CD4-positive, alpha-beta memory T cell (primary cell): ENCODE results near the gene MCF2L. TPM values are rescaled to one million over a fixed set of nuclear protein-coding genes. Genes with fewer than 3 reads are reported as not detected.

Source experiments
- CTCF ChIA-PET: fragments of 350-600 bp; sonication (Branson Sonifier 250); formaldehyde crosslinking; loops from one replicate; lab custom pipeline; 2021; ENCODE audit warnings: inconsistent platforms; ENCODE audit not compliant: partially characterized antibody; lab: Charles Lee
- POLR2A ChIA-PET: fragments of 350-600 bp; sonication (Branson Sonifier 250); formaldehyde crosslinking; loops from one replicate; lab custom pipeline; 2021; ENCODE audit not compliant: partially characterized antibody; lab: Charles Lee
- DNase-seq, 5 donors: peaks; one replicate each; pipeline versions ENCODE4 v3.0.0 to v3.0.0-alpha.2; 2020 to 2022; ENCODE audit warnings: mixed read lengths in 1 of 5
- H3K27ac ChIP-seq: one replicate; pipeline ENCODE4 v1.7.0; 2013; ENCODE audit warnings: low read depth, low read length
- H3K27me3 ChIP-seq: 2 replicates; pipeline ENCODE4 v1.7.0; 2013; ENCODE audit warnings: mild to moderate bottlenecking, low read length, moderate library complexity; ENCODE audit not compliant: insufficient read depth
- H3K36me3 ChIP-seq: 2 replicates; pipeline ENCODE4 v1.7.0; 2013; ENCODE audit warnings: mild to moderate bottlenecking, low read length, moderate library complexity; ENCODE audit not compliant: insufficient read depth
- H3K4me1 ChIP-seq: 2 replicates; pipeline ENCODE4 v1.7.0; 2013; ENCODE audit warnings: mild to moderate bottlenecking, low read length, moderate library complexity; ENCODE audit not compliant: insufficient read depth
- H3K4me3 ChIP-seq, 2 donors: one replicate each; pipeline ENCODE4 v1.7.0; 2013; ENCODE audit warnings: low read length in 2 of 2, mild to moderate bottlenecking in 1 of 2
- H3K9me3 ChIP-seq, 2 donors: one replicate each; pipeline ENCODE4 v1.7.0; 2013; ENCODE audit warnings: low read length in 2 of 2, control low read depth in 1 of 2; ENCODE audit not compliant: control insufficient read depth in 1 of 2
- H3K27ac Mint-ChIP-seq, 7 donors: one replicate each; pipeline ENCODE4 v1.8.0; 2020 to 2021; ENCODE audit warnings: mixed read lengths in 7 of 7, mild to moderate bottlenecking in 6 of 7, inconsistent platforms in 3 of 7, moderate library complexity in 3 of 7
- H3K27me3 Mint-ChIP-seq, 2 donors: one replicate each; pipeline ENCODE4 v1.8.0; 2020 to 2021; ENCODE audit warnings: mixed read lengths in 2 of 2
- H3K36me3 Mint-ChIP-seq, 2 donors: one replicate each; pipeline ENCODE4 v1.8.0; 2020 to 2021; ENCODE audit warnings: mixed read lengths in 2 of 2, inconsistent platforms in 1 of 2, mild to moderate bottlenecking in 1 of 2
- H3K4me1 Mint-ChIP-seq, 4 donors: one replicate each; pipeline ENCODE4 v1.8.0; 2020 to 2021; ENCODE audit warnings: mixed read lengths in 4 of 4, mild to moderate bottlenecking in 1 of 4
- H3K4me3 Mint-ChIP-seq, 8 donors: one replicate each; pipeline ENCODE4 v1.8.0; 2020 to 2021; ENCODE audit warnings: mixed read lengths in 8 of 8, mild to moderate bottlenecking in 7 of 8, moderate library complexity in 6 of 8, inconsistent platforms in 3 of 8
- H3K9me3 Mint-ChIP-seq, 8 donors: one replicate each; pipeline ENCODE4 v1.8.0; 2020 to 2021; ENCODE audit warnings: mixed read lengths in 8 of 8, mild to moderate bottlenecking in 5 of 8, inconsistent platforms in 3 of 8, moderate library complexity in 1 of 8
- intact Hi-C: fragments of 100-400 bp; cut with micrococcal nuclease; formaldehyde crosslinking; loops from one replicate; pipeline ENCODE4 v1.15.1; 2023
- polyA plus RNA-seq, 2 donors: library from polyadenylated mRNA; unstranded; fragments of 300-500 nt; fragmentation: Illumina TruSeq; gene quantifications; one replicate each; pipeline ENCODE4 v1.2.3, GENCODE V29; 2021
- total RNA-seq, 2 experiments: library from RNA; stranded (reverse); gene quantifications; one replicate each; pipeline ENCODE4 v1.2.3, GENCODE V29; 2021

The MCF2L gene
- total and polyA plus RNA-seq, 4 experiments from 2014 or later = 0.15 to 18.9 (median 10.4) TPM

DNA sequence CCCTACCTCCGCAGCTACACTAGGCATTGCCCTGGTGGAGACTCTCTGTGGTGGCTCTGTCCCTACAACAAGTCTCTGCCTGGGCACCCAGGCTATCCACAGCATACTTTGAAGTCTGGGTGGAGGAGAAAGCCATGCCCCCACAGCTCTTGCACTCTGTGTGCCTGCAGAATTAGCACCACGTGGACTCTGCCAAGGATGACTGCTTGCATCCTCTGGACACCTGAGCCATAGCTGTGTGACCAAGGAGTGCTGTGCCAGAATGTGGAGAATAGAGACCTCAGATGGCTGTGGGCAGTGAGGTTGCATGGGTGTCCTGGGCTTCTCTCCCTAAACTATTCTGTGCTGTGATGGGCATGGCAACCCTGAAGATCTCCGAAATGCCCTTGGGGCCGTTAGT is 21.2 kb upstream of the MCF2L start:
- no peaks in the 10 kb centered on the region for H3K9me3 ChIP-seq
- POLR2A ChIA-PET = no interaction called here
- peaks cover 8% of the 10 kb centered on the region for H3K4me1 ChIP-seq
- H3K36me3 Mint-ChIP-seq = peaks cover 0 to under 1% of the 10 kb centered on the region in 2 donors
- peaks cover 6 to 14% of the 10 kb centered on the region in 2 donors for H3K27me3 Mint-ChIP-seq
- H3K27me3 ChIP-seq = peaks cover 7% of the 10 kb centered on the region
- H3K27ac Mint-ChIP-seq = no peak overlapping the region
- intact Hi-C loops = no loop called here
- DNase-seq = no peak
- H3K9me3 Mint-ChIP-seq = no peaks in the 10 kb centered on the region
- no peak overlapping the region for H3K4me3 ChIP-seq
- peaks cover under 1 to 5% (median 1%) of the 10 kb centered on the region in 4 donors for H3K4me1 Mint-ChIP-seq
- no peak overlapping the region for H3K27ac ChIP-seq
- H3K36me3 ChIP-seq = no peaks in the 10 kb centered on the region
- CTCF ChIA-PET = interaction anchor here (1.9 kb wide), 1 partner anchor 80 kb away, joined by 4 read pairs; no protein-coding TSS in a partner anchor
- H3K4me3 Mint-ChIP-seq = no peak overlapping the region

DNA sequence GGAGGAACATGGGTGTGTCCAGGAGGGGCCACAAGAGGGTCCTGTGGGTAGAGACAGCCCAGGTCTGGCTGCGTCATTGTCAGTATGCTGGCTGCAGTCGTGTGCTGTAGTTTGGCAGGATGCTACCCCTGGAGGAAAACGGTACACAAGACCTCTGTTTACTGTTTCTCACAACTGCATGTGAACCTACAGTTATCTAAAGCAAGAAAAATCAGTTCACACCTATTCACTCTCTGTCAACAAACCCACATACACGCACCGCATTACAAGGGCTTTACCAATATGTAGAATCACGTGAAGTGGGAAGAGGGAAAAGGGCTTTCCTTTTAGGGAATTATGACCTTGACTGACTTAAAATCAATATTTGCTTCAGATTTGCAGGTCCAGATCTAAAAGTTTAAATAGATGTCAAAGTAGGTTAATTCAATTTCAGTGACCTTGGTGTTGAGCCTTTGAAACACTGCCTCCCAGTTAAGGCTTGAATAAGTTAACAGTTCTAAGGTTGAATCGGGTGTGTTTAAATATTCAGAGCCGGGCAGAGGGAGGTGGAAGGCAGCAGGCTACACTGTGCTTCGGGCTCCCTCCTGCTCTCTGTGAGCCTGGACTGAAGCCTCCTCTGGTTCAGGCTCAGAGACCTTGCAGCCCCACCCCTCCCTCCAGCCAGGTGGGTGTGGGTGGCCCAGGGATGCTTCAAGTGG is 17.2 kb upstream of the MCF2L start:
- H3K4me1 Mint-ChIP-seq = no peaks in the 10 kb centered on the region
- ChIA-PET CTCF (interaction anchor here (1.8 kb wide), 1 partner anchor 9 kb away, joined by 5 read pairs; no protein-coding TSS in a partner anchor), POLR2A (no interaction called here)
- H3K4me3 Mint-ChIP-seq = no peak overlapping the region
- Histone ChIP-seq H3K9me3 (no peaks in the 10 kb centered on the region), H3K27me3 (peaks cover 7% of the 10 kb centered on the region), H3K27ac (no peak overlapping the region), H3K36me3 (no peaks in the 10 kb centered on the region), H3K4me1 (no peaks in the 10 kb centered on the region), H3K4me3 (no peak overlapping the region)
- peaks cover 4 to 10% of the 10 kb centered on the region in 2 donors for H3K27me3 Mint-ChIP-seq
- no peaks in the 10 kb centered on the region for H3K36me3 Mint-ChIP-seq
- no peaks in the 10 kb centered on the region for H3K9me3 Mint-ChIP-seq
- no peak overlapping the region for H3K27ac Mint-ChIP-seq
- DNase-seq = no peak
- intact Hi-C loops = no loop called here

DNA sequence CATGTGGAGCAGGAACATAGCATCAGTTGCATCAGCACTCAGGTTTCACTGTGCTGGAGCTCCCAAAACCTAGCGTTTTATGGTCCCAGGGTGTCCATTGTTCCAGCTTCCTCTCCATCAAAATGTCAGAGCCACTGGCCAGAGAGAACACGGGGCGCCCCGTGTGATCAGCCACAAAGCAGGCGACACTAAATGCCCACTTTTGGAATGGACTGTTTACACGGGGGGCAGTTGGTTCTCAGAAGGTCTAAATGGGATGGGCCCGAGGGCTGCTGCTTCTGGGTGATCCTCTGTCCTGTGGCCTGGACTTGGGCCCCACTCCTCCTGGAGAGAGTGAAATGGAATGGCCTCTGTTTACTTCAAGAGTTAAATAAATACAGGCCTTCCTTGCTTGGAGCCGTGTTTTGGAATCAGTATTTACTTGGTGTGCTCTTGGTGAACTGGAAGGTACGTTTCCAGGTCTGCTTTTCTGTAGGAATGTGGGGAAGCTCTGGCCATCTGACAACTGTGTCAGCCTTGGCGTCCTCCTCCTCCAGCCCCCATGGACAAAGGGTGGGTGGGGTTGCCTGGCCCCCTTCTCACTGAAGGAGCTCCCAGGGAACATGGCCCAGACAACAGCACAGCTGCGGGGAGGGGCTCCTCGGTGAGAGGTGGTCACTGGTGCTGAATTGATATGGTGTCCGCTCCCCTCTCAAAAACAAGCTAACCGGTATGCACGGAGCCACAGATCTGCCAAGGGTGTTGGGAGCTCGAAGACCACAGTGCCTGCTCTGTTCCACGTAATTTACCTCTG is 16.1 kb upstream of the MCF2L start:
- Mint-ChIP-seq H3K27ac (no peak overlapping the region), H3K36me3 (no peaks in the 10 kb centered on the region), H3K27me3 (peaks cover 4 to 6% of the 10 kb centered on the region in 2 donors), H3K9me3 (no peaks in the 10 kb centered on the region), H3K4me1 (no peaks in the 10 kb centered on the region), H3K4me3 (no peak overlapping the region)
- Histone ChIP-seq H3K27ac (no peak overlapping the region), H3K27me3 (peaks cover 7% of the 10 kb centered on the region), H3K4me1 (no peaks in the 10 kb centered on the region), H3K4me3 (no peak overlapping the region), H3K36me3 (no peaks in the 10 kb centered on the region), H3K9me3 (no peaks in the 10 kb centered on the region)
- ChIA-PET POLR2A (no interaction called here), CTCF (interaction anchor here (1.8 kb wide), 1 partner anchor 10 kb away, joined by 5 read pairs; no protein-coding TSS in a partner anchor)
- no peak for DNase-seq
- intact Hi-C loops = no loop called here

DNA sequence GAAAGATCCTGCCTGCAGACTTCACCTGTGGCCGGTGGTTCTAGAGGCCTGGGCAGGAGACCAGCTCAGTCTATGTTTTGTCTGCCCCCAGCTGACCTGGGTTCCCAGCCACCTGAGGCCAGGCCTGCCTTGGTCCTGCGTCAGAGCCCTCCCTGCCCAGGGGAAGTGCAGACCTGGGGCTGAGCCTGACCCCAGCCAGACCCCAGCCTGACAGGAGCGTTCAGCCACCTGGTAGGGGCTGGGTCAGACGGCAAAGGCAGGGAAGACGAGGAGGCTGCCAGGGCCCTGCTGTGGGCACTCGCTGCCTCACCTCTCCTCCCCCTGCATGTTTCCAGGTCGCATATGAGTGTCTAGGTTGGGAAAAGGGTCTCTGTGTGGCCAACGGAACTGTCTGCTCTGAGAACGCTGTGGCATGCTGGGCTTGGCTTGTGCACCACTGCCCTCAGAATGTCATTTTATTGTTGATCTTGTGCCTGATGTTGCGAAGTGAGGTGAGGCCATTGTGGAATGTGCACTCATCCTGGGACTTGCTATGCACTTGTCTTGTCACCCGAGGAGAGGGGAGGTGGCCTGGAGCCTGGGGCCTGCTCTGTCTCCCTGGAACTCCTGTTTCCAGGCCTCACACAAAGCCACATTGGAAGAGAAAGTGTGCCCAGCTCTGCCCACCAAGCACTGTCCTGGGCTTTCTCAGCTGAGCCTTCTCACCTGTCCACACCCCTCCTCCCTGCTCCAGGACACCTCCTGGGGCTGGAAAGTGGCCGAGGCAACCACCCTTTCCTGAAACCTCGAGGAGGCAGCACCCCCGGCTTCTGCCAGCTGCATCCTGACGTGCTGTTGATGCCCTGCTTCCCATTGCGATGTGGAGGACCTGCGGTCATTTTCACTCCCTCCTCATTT is 15.2 kb upstream of the MCF2L start:
- no peak overlapping the region for H3K27ac Mint-ChIP-seq

DNA sequence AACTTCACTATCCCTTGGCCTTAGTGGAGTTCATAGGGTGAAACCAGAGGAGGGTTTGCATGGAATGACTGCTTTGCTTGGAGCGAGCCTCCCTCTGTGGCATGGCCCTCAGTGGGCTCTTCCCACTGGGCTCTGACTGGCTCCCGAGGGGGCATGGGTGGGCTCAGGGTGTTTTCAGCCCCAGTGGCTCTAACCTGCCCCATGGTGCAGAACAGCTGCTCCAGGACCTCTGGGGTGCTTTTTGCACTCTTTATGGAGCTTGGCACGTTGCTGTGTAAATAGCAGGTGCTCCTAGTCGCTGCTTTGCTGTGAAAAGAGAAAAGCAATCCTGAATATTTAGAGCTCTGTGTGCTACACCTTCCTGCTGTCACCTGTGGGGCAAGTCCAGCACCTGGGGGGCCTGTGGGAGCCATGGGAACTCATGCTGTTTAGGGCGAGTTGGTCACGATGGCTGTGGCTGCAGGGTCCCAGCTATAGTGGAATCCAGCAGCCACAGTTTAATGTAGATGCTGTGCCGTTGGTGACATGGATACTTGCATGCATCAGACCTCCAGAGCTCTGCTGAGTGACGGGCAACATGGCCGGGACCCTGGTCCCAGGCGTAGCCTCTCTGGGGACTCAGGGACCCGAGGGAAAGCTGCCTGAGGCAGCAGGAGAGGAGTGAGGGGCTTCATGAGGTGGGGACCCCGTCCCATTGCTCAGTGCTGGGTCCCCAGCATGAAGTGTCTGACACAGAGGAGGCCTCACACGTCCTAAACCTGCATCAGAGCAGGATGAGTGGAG is 14.3 kb upstream of the MCF2L start:
- Mint-ChIP-seq H3K27ac (no peak overlapping the region), H3K36me3 (no peaks in the 10 kb centered on the region), H3K4me3 (no peak overlapping the region), H3K9me3 (no peaks in the 10 kb centered on the region), H3K4me1 (no peaks in the 10 kb centered on the region), H3K27me3 (peaks cover 0 to 1% of the 10 kb centered on the region in 2 donors)
- H3K4me1 ChIP-seq = no peaks in the 10 kb centered on the region
- no peak overlapping the region for H3K27ac ChIP-seq
- intact Hi-C loops = no loop called here
- CTCF ChIA-PET = no interaction called here
- no peak for DNase-seq
- POLR2A ChIA-PET = no interaction called here
- H3K27me3 ChIP-seq = peaks cover under 1% of the 10 kb centered on the region
- no peak overlapping the region for H3K4me3 ChIP-seq
- H3K9me3 ChIP-seq = no peaks in the 10 kb centered on the region
- no peaks in the 10 kb centered on the region for H3K36me3 ChIP-seq

More for the DNA sequence above, 15.2 kb upstream of the MCF2L start:
- Mint-ChIP-seq H3K27me3 (peaks cover 4 to 5% of the 10 kb centered on the region in 2 donors), H3K4me3 (no peak overlapping the region), H3K4me1 (no peaks in the 10 kb centered on the region), H3K9me3 (no peaks in the 10 kb centered on the region), H3K36me3 (no peaks in the 10 kb centered on the region)
- H3K27me3 ChIP-seq = peaks cover 7% of the 10 kb centered on the region
- no peaks in the 10 kb centered on the region for H3K4me1 ChIP-seq
- no peaks in the 10 kb centered on the region for H3K9me3 ChIP-seq
- DNase-seq = no peak
- intact Hi-C loops = no loop called here
- H3K36me3 ChIP-seq = no peaks in the 10 kb centered on the region
- CTCF ChIA-PET = interaction anchor here (1.8 kb wide), 1 partner anchor 11 kb away, joined by 5 read pairs; no protein-coding TSS in a partner anchor
- no peak overlapping the region for H3K4me3 ChIP-seq
- no peak overlapping the region for H3K27ac ChIP-seq
- POLR2A ChIA-PET = no interaction called here

DNA sequence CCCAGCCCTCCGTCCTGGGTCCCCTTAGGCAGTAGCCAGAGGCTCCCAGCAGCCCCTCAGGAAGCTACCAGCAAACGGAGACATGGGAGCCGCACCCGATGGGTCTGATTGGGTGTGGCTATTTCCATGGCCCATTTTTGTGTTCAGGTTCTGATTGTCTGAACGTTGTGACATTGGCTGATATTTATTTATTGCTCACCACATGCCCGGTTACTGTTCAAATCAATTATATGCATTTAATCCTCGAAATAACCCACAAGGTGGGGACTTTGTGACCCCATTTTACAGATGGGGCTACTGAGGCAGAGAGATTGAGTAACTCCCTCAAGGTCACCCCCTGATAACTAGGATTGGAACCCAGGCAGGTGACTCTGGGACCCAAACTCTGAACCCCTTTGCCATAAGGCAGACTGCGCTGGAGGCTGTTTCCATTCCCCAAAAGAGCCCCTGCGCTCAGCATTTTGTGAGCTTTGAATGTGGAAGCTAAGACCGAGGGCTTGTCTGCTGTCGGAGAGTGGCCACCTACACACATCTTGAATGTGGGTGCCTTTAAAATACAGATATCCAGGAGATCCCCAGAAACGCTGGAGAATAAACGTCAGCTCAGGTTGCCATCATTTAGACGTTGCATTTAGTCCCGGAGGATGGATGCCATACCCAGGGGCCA is 13.6 kb upstream of the MCF2L start:
- no peak overlapping the region for H3K27ac Mint-ChIP-seq

More for the DNA sequence above, 13.6 kb upstream of the MCF2L start:
- ChIA-PET POLR2A (no interaction called here), CTCF (interaction anchor here (0.5 kb wide), 1 partner anchor 991 kb away, joined by 4 read pairs; no protein-coding TSS in a partner anchor)
- Histone ChIP-seq H3K36me3 (no peaks in the 10 kb centered on the region), H3K27ac (no peak overlapping the region), H3K4me1 (no peaks in the 10 kb centered on the region), H3K4me3 (no peak overlapping the region), H3K27me3 (no peaks in the 10 kb centered on the region), H3K9me3 (no peaks in the 10 kb centered on the region)
- no peak overlapping the region for H3K4me3 Mint-ChIP-seq
- no peak for DNase-seq
- no peaks in the 10 kb centered on the region for H3K9me3 Mint-ChIP-seq
- H3K27me3 Mint-ChIP-seq = no peaks in the 10 kb centered on the region
- H3K4me1 Mint-ChIP-seq = no peaks in the 10 kb centered on the region
- H3K36me3 Mint-ChIP-seq = no peaks in the 10 kb centered on the region
- intact Hi-C loops = no loop called here
